Activated naive CD4-positive, alpha-beta T cell treated with anti-CD3 and anti-CD28 coated beads for 36 hours (primary cell): ENCODE results near the gene CHM. TPM values are rescaled to one million over a fixed set of nuclear protein-coding genes. Genes with fewer than 3 reads are reported as not detected.
"Not testable (repeated sequence)": the region's sequence is repeated elsewhere in the genome, so short reads cannot be mapped to it uniquely, and the experiment has no call there.

ENCODE experiments used
- CTCF ChIA-PET: fragments of 350-600 bp; sonication (Branson Sonifier 250); formaldehyde crosslinking; loops from one replicate; lab custom pipeline; 2021; ENCODE audit warnings: antibody characterized with exemption; lab: Charles Lee
- DNase-seq: peaks from one replicate; pipeline ENCODE4 v3.0.0-alpha.2; 2020
- H3K27ac Mint-ChIP-seq: one replicate; pipeline ENCODE4 v1.8.0; 2021; ENCODE audit warnings: mild to moderate bottlenecking, mixed read lengths
- H3K27me3 Mint-ChIP-seq: one replicate; pipeline ENCODE4 v1.8.0; 2021; ENCODE audit warnings: low read depth, mixed read lengths
- H3K36me3 Mint-ChIP-seq: one replicate; pipeline ENCODE4 v1.8.0; 2021; ENCODE audit warnings: low read depth, mixed read lengths
- H3K4me1 Mint-ChIP-seq: one replicate; pipeline ENCODE4 v1.8.0; 2021; ENCODE audit warnings: low read depth, mixed read lengths
- H3K4me3 Mint-ChIP-seq: one replicate; pipeline ENCODE4 v1.8.0; 2021; ENCODE audit warnings: mild to moderate bottlenecking, moderate library complexity, mixed read lengths
- H3K9me3 Mint-ChIP-seq: one replicate; pipeline ENCODE4 v1.8.0; 2021; ENCODE audit warnings: mixed read lengths
- intact Hi-C: fragments of 100-400 bp; cut with micrococcal nuclease; formaldehyde crosslinking; loops from one replicate; pipeline ENCODE4 v1.15.1; 2023
- total RNA-seq, 2 experiments: library from RNA; stranded (reverse); gene quantifications; one replicate each; pipeline ENCODE4 v1.2.3, GENCODE V29; 2021

Gene CHM
- total RNA-seq, 2 experiments from 2014 or later = 9.9 to 13.6 TPM

DNA sequence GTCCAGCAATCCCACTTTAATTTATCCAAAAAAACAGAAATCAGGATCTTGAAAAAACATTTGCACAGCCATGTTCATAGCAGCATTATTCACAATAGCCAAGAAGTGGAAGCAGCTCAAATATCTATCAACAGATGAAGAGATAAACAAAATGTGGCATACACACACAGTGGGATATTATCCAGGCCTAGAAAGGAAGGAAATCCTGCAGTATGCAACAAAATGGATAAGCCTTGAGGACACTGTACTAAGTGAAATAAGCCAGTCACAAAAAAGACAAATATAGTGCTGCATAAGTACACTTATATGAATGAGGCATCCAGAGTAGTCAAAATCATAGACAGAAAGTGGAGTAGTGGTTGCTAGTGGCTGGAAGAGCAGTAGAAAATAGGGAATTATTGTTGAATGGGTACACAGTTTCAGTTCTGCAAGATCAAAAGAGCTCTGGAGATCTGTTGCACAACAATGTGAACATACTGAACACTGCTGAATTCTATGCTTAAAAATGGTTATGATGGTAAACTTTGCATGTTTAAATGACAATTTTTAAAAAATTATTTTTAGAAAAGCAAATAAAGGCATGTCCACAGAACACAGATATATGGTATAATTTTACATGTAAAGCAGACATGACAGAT lies 25.6 kb downstream of the CHM start:
- Mint-ChIP-seq H3K27me3 (no peaks in the 10 kb centered on the region), H3K4me3 (no peak overlapping the region), H3K27ac (no peak overlapping the region), H3K4me1 (peaks cover 2% of the 10 kb centered on the region), H3K9me3 (no peaks in the 10 kb centered on the region), H3K36me3 (peaks cover 11% of the 10 kb centered on the region)
- CTCF ChIA-PET = no interaction called here
- no peak for DNase-seq
- intact Hi-C loops = no loop called here

DNA sequence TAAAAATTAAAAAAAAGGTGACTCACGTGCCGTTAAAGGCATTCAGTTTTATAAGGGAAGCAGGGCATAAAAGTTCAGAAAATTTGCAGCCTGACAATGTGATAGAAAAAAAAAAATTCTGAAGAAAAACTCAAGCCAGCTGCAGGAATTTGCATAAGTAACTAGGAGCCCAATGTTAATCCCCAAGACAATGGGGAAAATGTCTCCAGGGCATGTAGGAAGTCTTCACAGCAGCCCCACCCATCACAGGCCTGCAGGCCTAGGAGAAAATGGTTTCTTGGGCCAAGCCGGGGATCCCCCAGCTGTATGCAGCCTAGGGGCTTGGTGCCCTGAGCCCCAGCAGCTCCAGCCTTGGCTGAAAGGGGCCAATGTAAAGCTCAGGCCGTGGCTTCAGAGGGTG lies 31.2 kb downstream of the CHM start:
- no peak for DNase-seq
- CTCF ChIA-PET = no interaction called here
- intact Hi-C loops = no loop called here
- H3K27ac Mint-ChIP-seq = no peak overlapping the region
- H3K4me1 Mint-ChIP-seq = peaks cover 21% of the 10 kb centered on the region
- no peaks in the 10 kb centered on the region for H3K27me3 Mint-ChIP-seq
- peaks cover 7% of the 10 kb centered on the region for H3K9me3 Mint-ChIP-seq
- H3K4me3 Mint-ChIP-seq = no peak overlapping the region
- peaks cover 27% of the 10 kb centered on the region for H3K36me3 Mint-ChIP-seq

DNA sequence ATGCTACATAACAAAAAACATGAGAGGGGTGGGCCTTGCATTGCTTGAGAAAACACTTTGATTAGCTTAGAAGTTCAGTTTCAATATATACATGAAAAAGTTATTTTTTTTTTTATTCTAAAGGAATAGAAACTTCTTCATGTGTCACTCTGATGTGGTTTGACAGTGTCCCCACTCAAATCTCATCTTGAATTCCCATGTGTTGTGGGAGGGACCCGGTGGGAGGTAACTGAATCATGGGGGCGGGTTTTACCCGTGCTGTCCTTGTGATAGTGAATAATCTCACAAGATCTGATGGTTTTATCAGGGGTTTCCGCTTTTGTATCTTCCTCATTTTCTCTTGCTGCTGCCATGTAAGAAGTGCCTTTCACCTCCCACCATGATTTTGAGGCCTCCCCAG lies 32.4 kb downstream of the CHM start:
- H3K4me1 Mint-ChIP-seq = peaks cover 19% of the 10 kb centered on the region
- H3K36me3 Mint-ChIP-seq = peaks cover 26% of the 10 kb centered on the region
- H3K4me3 Mint-ChIP-seq, H3K27ac Mint-ChIP-seq, H3K9me3 Mint-ChIP-seq, H3K27me3 Mint-ChIP-seq, intact Hi-C loops, CTCF ChIA-PET: not testable (repeated sequence)
- DNase-seq = peak; percentile 20

DNA sequence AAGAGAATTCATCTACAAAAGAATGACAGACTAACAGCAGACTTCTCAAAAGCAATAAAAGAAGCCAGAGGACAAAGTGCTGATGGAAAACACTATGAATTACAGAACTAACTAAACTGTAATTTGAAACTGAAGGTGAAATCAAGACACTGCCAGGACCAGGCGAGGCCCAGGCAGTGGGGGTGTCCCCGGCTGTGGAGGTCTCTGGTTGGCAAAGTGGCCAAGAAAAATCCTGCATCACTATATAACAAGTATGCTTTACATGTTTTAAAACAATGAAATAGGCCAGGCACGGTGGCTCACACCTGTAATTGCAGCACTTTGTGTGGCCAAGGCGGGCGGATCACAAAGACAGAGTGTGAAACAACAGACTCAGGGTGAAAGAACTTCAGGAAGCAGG lies 32.9 kb downstream of the CHM start:
- Mint-ChIP-seq H3K9me3 (peaks cover 7% of the 10 kb centered on the region), H3K36me3 (peaks cover 29% of the 10 kb centered on the region), H3K27me3 (no peaks in the 10 kb centered on the region), H3K4me1 (peaks cover 19% of the 10 kb centered on the region), H3K4me3 (no peak overlapping the region), H3K27ac (no peak overlapping the region)
- CTCF ChIA-PET = interaction anchor here (0.6 kb wide), 1 partner anchor 23 kb away, joined by 3 read pairs; no protein-coding TSS in a partner anchor
- DNase-seq = no peak
- intact Hi-C loops = no loop called here

DNA sequence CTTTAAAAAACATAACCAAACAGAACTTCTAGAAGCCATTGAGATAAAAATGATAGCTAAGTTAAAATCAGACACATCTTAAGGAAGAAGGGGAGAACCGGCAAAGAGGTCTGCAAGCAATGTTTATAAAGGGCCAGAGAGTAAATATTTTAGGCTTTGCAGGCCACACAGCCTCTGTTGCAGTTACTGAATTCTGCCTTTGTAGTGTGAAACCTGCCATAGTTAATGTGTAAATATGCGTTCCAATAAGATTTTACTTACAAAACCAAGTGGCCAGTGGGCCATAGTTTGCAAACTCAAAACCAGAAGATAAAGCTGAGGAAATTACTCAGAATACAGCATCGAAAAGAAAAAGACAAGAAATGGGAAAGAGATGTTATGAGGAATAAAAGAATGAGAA lies 33.6 kb downstream of the CHM start:
- Mint-ChIP-seq H3K9me3 (peaks cover 7% of the 10 kb centered on the region), H3K36me3 (peaks cover 31% of the 10 kb centered on the region), H3K27ac (no peak overlapping the region), H3K4me1 (peaks cover 19% of the 10 kb centered on the region), H3K4me3 (no peak overlapping the region), H3K27me3 (no peaks in the 10 kb centered on the region)
- intact Hi-C loops = no loop called here
- DNase-seq = no peak
- CTCF ChIA-PET = interaction anchor here (0.6 kb wide), 1 partner anchor 22 kb away, joined by 3 read pairs; no protein-coding TSS in a partner anchor

DNA sequence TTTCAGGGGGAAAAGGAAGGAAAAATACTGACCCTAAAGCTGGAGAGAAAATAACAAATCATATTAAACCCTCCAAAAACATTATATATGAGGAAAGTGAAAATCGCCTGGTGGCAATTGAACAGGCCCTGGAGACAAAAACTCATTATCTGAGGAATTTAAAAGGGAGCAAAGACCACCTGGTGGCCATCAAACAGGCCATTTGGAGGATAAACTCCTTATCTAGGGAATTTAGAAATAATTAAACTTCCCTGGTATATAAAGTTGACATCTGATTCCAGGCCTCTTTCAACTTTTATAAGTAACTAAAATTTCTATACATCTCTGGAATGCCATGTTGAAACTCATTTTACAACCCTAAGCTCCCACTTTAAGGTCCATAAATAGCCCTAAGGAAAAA lies 35.2 kb downstream of the CHM start:
- CTCF ChIA-PET = no interaction called here
- no peaks in the 10 kb centered on the region for H3K27me3 Mint-ChIP-seq
- intact Hi-C loops = no loop called here
- H3K4me3 Mint-ChIP-seq = no peak overlapping the region
- H3K27ac Mint-ChIP-seq = no peak overlapping the region
- H3K4me1 Mint-ChIP-seq = peaks cover 19% of the 10 kb centered on the region
- peaks cover 7% of the 10 kb centered on the region for H3K9me3 Mint-ChIP-seq
- peaks cover 26% of the 10 kb centered on the region for H3K36me3 Mint-ChIP-seq
- no peak for DNase-seq

DNA sequence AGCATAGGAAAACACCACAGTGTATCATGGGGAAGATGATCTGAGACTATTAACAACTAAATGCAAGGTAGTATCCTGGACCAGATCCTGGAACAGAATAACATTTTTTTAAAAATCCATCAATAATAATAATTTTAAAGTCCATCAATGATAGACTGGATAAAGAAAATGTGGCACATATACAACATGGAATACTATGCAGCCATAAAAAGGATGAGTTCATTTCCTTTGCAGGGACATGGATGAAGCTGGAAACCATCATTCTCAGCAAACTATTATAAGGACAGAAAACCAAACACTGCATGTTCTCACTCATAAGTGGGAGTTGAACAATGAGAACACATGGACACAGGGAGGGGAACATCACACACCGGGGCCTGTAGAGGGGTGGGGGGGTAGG lies 37.6 kb downstream of the CHM start:
- intact Hi-C loops, H3K27ac Mint-ChIP-seq, CTCF ChIA-PET, H3K4me3 Mint-ChIP-seq, H3K9me3 Mint-ChIP-seq, DNase-seq, H3K27me3 Mint-ChIP-seq: not testable (repeated sequence)
- Mint-ChIP-seq H3K36me3 (peaks cover 18% of the 10 kb centered on the region), H3K4me1 (peaks cover 28% of the 10 kb centered on the region)

DNA sequence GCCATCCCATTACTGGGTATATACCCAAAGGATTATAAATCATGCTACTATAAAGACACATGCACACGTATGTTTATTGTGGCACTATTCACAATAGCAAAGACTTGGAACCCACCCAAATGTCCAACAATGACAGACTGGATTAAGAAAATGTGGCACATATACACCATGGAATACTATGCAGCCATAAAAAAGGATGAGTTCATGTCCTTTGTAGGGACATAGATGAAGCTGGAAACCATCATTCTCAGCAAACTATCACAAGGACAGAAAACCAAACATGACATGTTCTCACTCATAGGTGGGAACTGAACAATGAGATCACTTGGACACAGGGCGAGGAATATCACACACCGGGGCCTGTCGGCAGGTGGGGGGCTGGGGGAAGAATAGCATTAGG lies 39.5 kb downstream of the CHM start:
- CTCF ChIA-PET, DNase-seq, H3K27ac Mint-ChIP-seq, H3K4me3 Mint-ChIP-seq, intact Hi-C loops, H3K9me3 Mint-ChIP-seq, H3K27me3 Mint-ChIP-seq: not testable (repeated sequence)
- H3K4me1 Mint-ChIP-seq = peaks cover 37% of the 10 kb centered on the region
- H3K36me3 Mint-ChIP-seq = peaks cover 18% of the 10 kb centered on the region

DNA sequence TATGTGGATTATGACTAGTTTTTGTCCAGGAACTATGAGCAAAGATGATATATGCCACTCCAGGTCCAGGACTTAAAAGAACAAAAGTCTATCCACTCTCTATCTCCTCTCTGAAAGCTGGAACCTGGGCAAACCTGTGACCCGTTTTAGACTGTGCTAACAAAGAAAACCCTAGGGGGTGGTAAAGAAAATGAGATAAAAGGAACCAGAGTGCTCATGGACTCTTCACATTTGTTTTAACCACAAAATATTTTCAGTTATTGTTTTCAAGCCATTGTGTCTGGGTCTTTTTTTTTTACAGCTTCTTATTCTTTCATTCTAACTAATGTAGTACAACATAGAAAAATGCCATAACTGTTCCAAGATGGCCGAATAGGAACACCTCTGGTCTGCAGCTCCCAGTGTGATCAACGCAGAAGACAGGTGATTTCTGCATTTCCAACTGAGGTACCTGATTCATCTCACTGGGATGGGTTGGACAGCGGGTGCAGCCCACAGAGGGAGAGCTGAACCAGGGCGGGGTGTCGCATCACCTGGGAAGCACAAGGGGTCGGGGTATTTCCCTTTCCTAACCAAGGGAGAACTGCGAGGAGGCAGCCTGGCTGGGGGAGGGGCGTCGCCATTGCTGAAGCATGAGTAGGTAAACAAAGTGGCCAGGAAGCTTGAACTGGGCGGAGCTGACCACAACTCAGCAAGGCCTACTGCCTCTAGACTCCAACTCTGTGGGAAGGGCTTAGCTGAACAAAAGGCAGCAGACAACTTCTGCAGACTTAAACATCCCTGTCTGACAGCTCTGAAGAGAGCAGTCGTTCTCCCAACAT lies 45.1 kb downstream of the CHM start:
- Mint-ChIP-seq H3K27me3 (no peaks in the 10 kb centered on the region), H3K27ac (no peak overlapping the region), H3K36me3 (peaks cover 4% of the 10 kb centered on the region), H3K4me3 (no peak overlapping the region), H3K4me1 (peaks cover 48% of the 10 kb centered on the region), H3K9me3 (peaks cover 1% of the 10 kb centered on the region)
- CTCF ChIA-PET = interaction anchor here (0.7 kb wide), 1 partner anchor 42 kb away, joined by 5 read pairs; no protein-coding TSS in a partner anchor
- intact Hi-C loops = no loop called here
- DNase-seq = no peak

DNA sequence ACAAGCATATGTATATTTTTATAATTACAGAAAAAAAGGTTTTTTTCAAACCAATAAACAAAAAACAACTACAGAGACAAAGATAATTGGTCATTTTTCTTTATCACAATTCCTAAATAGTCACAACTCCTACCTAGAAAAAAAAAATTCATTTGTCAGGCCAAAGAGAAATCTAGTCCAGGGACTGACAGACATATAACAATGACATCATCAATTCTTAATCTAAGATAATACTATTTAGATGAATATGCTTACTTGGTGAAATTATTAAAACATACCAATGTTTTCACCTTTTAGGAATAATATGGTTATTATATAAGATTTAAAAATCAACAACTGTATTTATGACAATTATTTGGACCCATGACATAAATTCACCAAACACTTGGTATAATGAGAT lies 48.4 kb downstream of the CHM start:
- Mint-ChIP-seq H3K4me1 (peaks cover 27% of the 10 kb centered on the region), H3K9me3 (no peaks in the 10 kb centered on the region), H3K27me3 (no peaks in the 10 kb centered on the region), H3K4me3 (no peak overlapping the region), H3K27ac (no peak overlapping the region), H3K36me3 (peaks cover 2% of the 10 kb centered on the region)
- no peak for DNase-seq
- CTCF ChIA-PET = no interaction called here
- intact Hi-C loops = no loop called here

DNA sequence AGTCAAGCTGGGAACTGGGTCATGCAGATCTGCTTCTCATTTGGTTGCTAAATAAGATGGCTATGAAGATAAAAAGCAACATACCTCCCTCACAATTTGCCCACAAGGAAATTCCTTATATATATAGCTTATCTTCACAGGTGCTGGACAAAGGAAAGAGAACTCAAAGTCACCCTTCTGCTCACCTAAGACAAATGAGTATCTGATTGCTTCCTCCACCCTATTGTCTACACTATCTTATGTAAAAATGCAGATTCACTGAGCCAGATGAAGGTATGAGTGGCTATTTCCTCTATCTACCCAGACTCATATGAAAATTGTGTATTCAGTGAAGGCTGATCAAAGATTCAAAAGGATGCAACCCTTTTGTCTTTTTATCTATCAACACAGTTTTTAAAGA lies 50.8 kb downstream of the CHM start:
- CTCF ChIA-PET = no interaction called here
- Mint-ChIP-seq H3K27me3 (no peaks in the 10 kb centered on the region), H3K9me3 (no peaks in the 10 kb centered on the region), H3K4me1 (peaks cover 22% of the 10 kb centered on the region), H3K27ac (no peak overlapping the region), H3K4me3 (no peak overlapping the region), H3K36me3 (peaks cover 4% of the 10 kb centered on the region)
- DNase-seq = no peak
- intact Hi-C loops = no loop called here

DNA sequence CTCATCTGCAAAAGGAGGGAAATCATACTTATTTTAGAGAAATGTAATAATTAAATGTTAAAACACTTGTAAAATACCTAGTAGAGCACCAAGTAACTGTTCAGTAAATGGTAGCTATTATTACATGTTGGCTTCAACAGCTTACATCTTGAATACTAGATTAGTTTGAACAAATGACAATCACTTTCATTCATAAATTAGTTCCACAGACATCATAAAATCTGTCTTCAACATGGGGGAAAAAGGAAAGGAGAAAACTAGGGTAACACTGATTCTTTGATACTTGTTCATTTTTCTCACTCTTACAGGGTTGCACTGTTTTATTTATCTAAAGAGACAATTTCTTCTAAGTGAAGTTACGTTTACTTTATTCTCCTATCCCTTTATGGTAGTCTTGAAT lies 51.7 kb downstream of the CHM start:
- Mint-ChIP-seq H3K9me3 (no peaks in the 10 kb centered on the region), H3K4me3 (no peak overlapping the region), H3K4me1 (peaks cover 19% of the 10 kb centered on the region), H3K27me3 (no peaks in the 10 kb centered on the region), H3K36me3 (peaks cover 4% of the 10 kb centered on the region), H3K27ac (no peak overlapping the region)
- no peak for DNase-seq
- intact Hi-C loops = no loop called here
- CTCF ChIA-PET = no interaction called here

DNA sequence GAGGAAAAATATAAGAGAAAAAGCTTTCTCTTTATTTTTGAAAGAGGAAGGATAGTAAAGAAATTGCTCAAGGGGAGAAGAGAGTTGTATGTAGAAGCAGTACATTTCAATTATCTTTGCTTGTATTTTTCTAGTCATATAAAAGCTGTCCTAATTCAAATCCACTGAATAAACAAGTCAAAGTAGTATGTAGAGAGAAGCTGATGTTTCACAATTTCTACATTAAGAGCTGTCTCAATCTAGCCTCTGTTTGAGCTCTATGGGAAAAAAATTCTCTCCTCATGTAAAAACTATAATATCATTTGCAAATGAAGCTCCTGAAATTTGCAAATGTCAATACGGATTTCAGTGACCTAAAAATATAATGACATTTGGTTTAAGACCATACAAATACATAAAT lies 52.6 kb downstream of the CHM start:
- Mint-ChIP-seq H3K4me3 (no peak overlapping the region), H3K4me1 (peaks cover 18% of the 10 kb centered on the region), H3K9me3 (no peaks in the 10 kb centered on the region), H3K27me3 (no peaks in the 10 kb centered on the region), H3K27ac (no peak overlapping the region), H3K36me3 (peaks cover 4% of the 10 kb centered on the region)
- intact Hi-C loops = no loop called here
- DNase-seq = no peak
- CTCF ChIA-PET = no interaction called here
